ENCODE results near the gene COTL1.

Gene COTL1

GRCh38 chr16:84613408-84614072 lies 4.3 kb downstream of the COTL1 start:
- DNase-seq: no peak

DNA sequence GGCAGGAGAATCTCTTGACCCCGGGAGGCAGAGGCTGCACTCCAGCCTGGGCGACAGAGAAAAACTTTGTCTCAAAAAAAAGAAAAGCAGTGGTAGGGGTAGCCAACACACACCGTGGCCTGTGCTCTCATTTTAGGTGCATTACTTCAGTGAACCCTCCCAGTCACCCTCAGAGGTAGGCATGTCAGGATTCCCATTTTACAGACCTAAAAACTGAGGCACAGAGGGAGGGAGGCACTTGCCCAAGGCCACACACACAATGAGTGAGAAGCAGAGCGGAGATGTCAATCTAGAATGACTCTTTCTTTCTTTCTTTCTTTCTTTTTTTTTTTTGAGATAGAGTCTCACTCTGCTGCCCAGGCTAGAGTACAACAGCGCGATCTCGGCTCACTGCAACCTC lies 5.2 kb downstream of the COTL1 start:
- DNase-seq: no peak

GRCh38 chr16:84611041-84611440 lies 6.8 kb downstream of the COTL1 start:
- no peak for DNase-seq

DNA sequence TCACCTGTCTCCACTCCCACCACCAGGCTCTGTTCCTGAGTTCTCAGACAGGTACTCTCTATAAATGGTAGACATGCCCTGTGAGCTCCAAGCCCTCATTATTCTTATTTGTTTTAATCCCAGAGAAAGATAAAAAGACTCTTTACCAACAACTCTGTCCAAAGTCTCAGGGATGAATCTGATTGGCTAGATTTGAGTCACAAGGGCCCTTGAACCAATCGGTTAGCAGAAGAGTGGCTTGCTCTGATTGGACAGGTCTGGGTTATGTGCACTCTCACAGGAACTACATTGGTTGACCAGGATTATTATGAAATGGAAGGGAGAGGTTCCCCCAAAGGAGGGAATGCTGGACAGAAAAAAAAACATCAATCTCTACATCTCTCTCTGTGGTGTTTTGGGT lies 7.5 kb downstream of the COTL1 start:
- DNase-seq: no peak

DNA sequence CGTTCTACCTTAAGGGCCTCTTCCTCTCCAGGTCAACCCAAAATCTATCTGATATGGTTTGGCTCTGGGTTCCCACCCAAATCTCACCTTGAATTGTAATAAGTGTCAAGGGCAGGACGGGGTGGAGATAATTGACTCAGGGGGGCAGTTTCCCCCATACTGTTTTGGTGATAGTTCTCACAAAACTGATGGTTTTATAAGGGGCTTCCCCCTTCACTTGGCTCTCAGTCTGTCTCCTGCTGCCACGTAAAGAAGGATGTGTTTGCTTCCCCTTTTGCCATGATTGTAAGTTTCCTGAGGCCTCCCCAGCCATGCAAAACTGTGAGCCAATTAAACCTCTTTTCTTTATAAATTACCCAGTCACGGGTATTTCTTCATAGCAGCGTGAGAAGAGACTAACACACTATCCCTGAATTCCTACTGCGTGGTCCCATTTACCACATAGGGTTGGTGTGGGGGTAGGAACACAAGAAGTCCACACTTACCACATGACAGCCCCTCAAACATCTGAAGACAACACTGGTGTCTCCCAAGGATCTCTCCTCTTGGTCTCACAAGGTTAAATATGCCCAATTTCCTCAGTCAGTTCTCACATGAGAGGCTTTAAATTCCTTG lies 8.2 kb downstream of the COTL1 start:
- no peak for DNase-seq

DNA sequence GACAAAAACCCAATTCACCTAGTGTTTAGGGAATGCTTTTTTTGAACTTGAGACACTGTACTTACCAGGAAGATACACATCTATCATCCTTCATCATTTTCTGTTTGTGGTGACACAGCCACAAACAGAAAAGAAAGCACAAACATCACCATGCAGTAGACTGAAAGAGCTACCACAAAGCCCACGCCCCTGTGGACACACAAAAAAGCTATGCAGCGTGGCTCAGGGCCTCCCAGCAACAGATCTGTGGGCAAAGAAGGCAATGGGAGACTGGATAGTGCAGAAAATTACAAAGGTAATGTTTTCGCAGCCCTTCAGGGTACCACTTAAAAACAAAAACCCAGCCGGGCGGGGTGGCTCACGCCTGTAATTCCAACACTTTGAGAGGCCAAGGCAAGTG lies 9.6 kb downstream of the COTL1 start:
- DNase-seq: no peak

DNA sequence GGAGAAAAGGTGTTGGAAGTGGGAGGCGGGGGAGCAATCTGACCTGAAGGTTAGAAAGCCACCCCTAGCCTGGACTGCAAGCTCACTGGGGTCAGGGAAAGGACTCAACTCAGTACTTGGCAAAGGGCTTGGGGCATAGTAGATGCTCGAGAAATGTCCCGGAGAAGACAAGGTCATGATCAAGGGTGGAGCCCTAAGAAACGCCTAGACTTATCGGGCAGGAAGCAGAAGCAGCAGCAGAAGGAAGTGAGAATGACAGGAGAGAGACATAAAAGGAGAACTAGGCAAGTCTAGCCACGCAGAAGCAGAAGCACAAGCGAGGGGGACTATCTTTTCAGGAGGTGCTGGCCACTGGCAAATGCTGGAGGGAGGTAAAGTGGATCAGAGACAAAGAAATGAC lies 10.2 kb downstream of the COTL1 start:
- DNase-seq: no peak

GRCh38 chr16:84607061-84607460 lies 10.8 kb downstream of the COTL1 start:
- DNase-seq: no peak

GRCh38 chr16:84606081-84606875 lies 11.6 kb downstream of the COTL1 start:
- DNase-seq: no peak

- DNase-seq: no peak
These were observed 12.5 kb downstream of the COTL1 start for GRCh38 chr16:84605339-84605848.

DNA sequence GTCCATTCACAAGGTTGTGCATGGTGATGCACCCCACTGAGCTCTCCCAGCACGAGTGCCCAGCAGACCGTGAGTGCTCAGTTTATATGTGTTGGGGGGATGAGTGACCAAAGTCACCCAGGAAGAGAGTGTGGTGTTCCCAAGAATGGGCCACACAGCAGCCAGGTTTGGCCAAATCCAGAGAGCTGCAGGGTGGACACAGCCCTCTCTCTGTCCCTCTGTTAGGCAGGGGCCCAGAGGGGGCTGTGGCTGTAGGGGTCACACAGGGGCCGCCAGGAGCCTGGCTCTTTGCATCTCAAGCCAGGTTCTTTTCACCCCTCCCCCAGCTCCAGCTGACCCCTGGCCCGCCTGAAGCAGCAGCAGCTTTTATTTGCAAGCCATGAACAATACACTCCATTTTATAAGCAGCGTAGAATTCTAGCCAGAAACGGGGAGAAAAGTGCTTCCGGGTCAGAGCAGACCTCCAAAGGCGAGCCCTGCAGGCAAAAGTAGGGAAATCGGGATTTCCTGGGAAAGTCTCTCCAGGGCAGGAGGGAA lies 13.3 kb downstream of the COTL1 start:
- DNase-seq: no peak

DNA sequence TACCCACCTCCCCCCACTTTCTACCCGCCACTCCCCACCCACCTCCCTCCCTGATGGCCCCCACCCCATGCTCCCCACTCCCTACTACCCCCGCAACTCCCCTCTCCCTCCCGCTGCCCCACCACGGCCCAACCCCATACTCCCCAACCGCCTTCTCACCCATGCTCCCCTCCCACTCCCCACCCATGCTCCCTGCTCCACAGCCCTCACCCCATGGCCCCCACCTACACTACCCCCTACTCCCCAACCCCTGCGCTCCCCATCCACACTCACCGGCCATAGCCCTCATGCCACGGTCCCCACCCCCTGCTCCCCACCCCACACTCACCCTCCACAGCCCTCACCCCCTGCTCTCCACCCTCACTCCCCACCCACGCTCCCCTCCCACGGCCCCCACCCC lies 13.9 kb downstream of the COTL1 start:
- no peak for DNase-seq

- peak; percentile 63 for DNase-seq
These were observed 14.6 kb downstream of the COTL1 start for GRCh38 chr16:84603140-84603816.

DNA sequence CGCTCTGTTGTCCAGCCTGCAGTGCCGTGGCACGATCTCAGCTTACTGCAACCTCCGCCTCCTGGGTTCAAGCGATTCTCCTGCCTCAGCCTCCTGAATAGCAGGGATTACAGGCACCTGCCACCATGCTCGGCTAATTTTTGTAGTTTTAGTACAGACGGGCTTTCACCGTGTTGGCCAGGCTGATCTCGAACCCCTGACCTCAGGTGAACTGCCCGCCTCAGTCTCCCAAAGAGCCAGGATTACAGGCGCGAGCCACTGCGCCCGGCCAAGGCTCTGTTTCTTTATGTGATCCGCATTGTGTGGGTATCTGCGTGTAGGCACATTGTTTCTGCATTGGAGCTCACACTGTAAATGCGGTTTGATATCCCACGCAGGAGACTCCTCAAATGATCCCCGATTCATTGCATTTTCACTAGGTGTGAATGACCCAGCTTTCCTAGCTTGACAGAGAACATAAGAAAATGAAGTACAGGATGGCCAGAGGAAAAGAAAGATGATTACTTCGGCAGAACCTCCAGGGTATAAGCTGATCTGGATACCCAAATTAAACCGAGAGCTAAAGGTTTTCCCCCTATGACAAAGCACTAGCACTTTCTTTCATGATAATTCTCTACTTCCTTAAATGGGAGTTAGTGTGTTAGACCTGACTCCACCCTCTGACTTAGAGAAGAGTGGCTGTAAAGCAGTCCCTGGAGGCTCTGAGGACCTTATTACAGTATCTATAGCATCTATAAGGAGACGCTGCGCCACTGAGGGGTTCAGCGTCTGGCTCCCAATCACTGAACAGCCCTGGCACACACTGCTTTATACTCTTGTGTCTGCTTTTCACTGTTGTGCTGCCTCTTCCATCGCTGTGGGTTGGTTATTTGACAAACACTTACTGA lies 17.3 kb downstream of the COTL1 start:
- no peak for DNase-seq

DNA sequence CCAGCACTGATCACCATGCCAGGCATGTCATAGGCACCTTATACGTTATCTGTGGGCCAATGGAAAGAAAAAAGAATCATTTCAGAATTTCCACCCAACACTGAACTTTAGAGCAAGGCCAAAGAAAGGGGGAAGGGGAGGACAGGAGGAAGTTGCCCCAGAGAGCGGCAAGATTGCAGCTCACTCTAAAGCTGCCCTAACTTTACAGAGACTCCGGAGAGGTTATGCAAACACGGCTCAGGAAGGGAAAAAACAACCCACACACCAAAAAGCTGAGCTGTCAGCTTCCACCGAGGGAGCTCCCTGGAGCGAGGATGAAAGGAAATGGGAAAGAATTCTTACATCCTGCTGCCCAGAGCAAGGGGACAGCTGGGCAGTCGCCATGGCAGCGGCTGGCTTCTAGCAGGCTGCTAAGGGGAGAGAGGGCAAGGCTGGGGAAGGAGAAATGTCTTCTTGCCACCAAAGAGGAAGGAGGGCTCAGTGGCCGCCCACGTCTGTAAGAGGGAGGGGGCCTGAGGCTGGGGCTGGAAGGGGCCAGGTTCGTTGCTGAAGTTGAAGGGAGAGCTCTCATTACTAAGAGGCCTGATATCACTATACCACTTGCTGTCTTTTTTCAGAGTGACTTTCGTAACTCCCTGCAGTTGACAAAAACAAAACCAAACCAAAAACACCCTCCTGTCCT lies 18.2 kb downstream of the COTL1 start:
- peak; percentile 86 for DNase-seq

DNA sequence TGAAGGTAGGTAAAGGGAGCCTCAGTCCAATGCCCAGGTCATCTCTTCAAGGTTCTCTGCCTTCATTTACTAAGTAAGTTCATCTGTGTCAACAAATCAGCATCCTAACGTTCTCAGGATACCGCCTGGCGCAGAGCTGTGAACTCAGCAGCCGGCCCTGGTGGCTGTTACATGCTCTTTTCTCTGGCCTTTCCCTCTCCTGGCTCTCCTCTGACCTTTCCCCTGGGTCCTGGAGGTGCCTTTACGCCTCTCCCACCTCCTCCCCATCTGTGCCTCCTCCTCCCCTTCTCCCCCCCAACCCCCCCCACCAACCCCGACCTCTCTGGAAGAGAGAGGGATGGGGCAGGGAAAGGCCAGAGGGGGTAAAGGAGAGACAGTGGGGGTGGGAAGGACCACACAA lies 19.5 kb downstream of the COTL1 start:
- no peak for DNase-seq

GRCh38 chr16:84597931-84598351 lies 19.9 kb downstream of the COTL1 start:
- DNase-seq: no peak

DNA sequence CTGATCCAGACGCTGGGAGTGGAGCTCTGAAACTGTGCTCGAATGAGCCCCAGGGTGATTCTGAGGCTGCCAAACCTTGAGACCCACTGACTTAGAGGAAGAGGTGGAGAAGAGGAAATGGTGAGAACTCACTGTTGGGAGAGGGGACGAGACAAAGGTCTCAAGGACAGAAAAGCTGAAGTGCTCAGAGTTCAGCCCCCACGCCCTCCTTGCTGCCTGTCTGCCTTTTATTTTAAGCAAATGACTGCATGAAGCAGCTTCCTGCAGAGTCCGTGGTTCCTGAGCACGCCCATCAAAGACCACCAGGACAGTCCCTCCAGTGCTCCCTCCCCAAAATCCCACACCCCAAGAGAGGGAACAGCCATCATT lies 20.4 kb downstream of the COTL1 start:
- DNase-seq: no peak

DNA sequence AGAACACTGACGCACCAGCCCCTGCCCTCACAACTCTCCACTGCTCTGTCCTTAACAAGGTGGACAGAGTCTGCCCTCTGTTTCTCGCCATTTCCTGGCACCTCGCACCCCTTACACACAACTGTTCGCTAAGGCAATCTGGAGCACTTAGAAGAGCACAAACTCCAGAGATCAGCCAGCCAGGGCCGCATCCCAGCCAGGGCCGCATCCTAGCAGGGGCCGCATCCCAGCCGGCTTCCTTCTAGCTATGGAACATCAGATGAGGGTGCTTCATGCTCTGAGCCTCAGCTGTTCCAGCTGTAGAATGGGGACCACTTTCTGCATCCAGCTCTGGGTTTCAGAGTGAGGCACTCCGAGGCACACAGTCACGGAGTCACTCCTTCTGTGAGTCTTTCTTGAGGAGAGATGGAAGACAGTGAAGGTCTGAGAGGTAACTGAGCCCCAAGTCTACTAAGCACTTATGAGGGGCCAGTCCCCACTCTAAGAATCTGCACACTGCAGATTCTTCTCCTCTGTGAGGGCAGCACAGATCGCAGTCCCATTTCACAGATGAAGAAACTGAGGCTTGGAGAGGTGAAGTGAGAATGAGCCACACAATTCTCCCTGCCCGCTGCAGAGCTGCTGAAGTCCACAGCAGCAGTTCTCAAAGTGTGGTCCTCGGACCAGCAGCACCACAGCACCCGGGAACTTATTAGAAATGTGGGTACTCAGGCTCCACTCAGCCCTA lies 20.9 kb downstream of the COTL1 start:
- DNase-seq: no peak

DNA sequence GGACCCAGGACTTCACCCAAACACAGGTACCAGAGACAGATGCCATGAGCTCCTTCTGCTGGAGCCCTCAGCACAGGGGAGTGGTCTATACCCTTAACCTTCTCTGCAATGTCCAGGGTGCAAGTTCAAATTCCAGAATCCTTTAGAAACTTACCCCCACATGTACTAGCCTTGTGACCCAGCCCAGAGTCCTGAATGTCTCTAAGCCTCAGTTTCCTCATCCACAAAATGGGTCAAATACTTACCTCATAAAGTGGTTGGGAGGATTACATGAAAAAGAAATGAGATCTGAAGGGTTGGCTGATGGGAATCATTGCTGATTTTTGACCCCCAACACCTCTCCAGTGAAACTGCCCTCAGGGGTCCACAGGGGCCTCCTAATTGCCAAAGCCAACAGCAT lies 21.7 kb downstream of the COTL1 start:
- DNase-seq: no peak

- no peak for DNase-seq
These were observed 22.8 kb downstream of the COTL1 start for GRCh38 chr16:84595052-84595481.
